Osteocyte (in vitro differentiated cells): ENCODE measurements around the gene ADRA2B. TPM values are rescaled to one million over a fixed set of nuclear protein-coding genes. Genes with fewer than 3 reads are reported as not detected.

Experiments
- DNase-seq: peaks from one replicate; pipeline ENCODE4 v3.0.0; 2021; ENCODE audit warnings: mixed read lengths; ENCODE audit not compliant: unreplicated experiment; ENCODE audit errors: extremely low spot score
- H3K27ac Mint-ChIP-seq: one replicate; pipeline ENCODE4 v1.8.0; 2021; ENCODE audit warnings: mild to moderate bottlenecking, mixed read lengths; ENCODE audit not compliant: unreplicated experiment
- H3K27me3 Mint-ChIP-seq: one replicate; pipeline ENCODE4 v1.8.0; 2021; ENCODE audit warnings: mixed read lengths; ENCODE audit not compliant: unreplicated experiment
- H3K36me3 Mint-ChIP-seq: one replicate; pipeline ENCODE4 v1.8.0; 2021; ENCODE audit warnings: mixed read lengths; ENCODE audit not compliant: unreplicated experiment
- H3K4me1 Mint-ChIP-seq: one replicate; pipeline ENCODE4 v1.8.0; 2021; ENCODE audit warnings: mixed read lengths; ENCODE audit not compliant: unreplicated experiment
- H3K4me3 Mint-ChIP-seq: one replicate; pipeline ENCODE4 v1.8.0; 2021; ENCODE audit warnings: mild to moderate bottlenecking, moderate library complexity, mixed read lengths; ENCODE audit not compliant: unreplicated experiment
- H3K9me3 Mint-ChIP-seq: one replicate; pipeline ENCODE4 v1.8.0; 2021; ENCODE audit warnings: mixed read lengths; ENCODE audit not compliant: unreplicated experiment
- CTCF ChIP-seq: fragments of 200-600 bp; sonication (generic); IDR thresholded peaks from 2 replicates; pipeline ENCODE4 v1.5.0; 2021; ENCODE audit warnings: antibody characterized with exemption, mild to moderate bottlenecking, moderate library complexity
- total RNA-seq: library from RNA; stranded (reverse); gene quantifications from 2 replicates; pipeline ENCODE4 v1.2.1, GENCODE V29; 2021

ADRA2B gene
- total RNA-seq, 1 donor from 2014 or later, result not detected

GRCh38 chr2:96152304-96153161, 36.2 kb upstream of the ADRA2B start:
- no peak overlapping the region for H3K27ac Mint-ChIP-seq
- H3K4me1 Mint-ChIP-seq, result no peaks in the 10 kb centered on the region
- no peak for TF ChIP-seq CTCF
- no peak overlapping the region for H3K4me3 Mint-ChIP-seq
- no peaks in the 10 kb centered on the region for H3K9me3 Mint-ChIP-seq
- DNase-seq, result no peak
- H3K36me3 Mint-ChIP-seq, result no peaks in the 10 kb centered on the region
- no peaks in the 10 kb centered on the region for H3K27me3 Mint-ChIP-seq

- H3K36me3 Mint-ChIP-seq, result no peaks in the 10 kb centered on the region
- DNase-seq, result no peak
- no peaks in the 10 kb centered on the region for H3K4me1 Mint-ChIP-seq
- H3K27me3 Mint-ChIP-seq, result no peaks in the 10 kb centered on the region
- H3K27ac Mint-ChIP-seq, result no peak overlapping the region
- no peak overlapping the region for H3K4me3 Mint-ChIP-seq
- TF ChIP-seq CTCF, result no peak
- H3K9me3 Mint-ChIP-seq, result no peaks in the 10 kb centered on the region
These were observed 35.4 kb upstream of the ADRA2B start for GRCh38 chr2:96151595-96152303.

GRCh38 chr2:96150791-96151594, 34.6 kb upstream of the ADRA2B start:
- Mint-ChIP-seq H3K9me3 (no peaks in the 10 kb centered on the region), H3K4me1 (no peaks in the 10 kb centered on the region), H3K27me3 (no peaks in the 10 kb centered on the region), H3K27ac (no peak overlapping the region), H3K4me3 (no peak overlapping the region), H3K36me3 (no peaks in the 10 kb centered on the region)
- no peak for TF ChIP-seq CTCF
- no peak for DNase-seq

- Mint-ChIP-seq H3K9me3 (no peaks in the 10 kb centered on the region), H3K4me1 (no peaks in the 10 kb centered on the region), H3K27me3 (no peaks in the 10 kb centered on the region), H3K27ac (no peak overlapping the region), H3K36me3 (no peaks in the 10 kb centered on the region), H3K4me3 (no peak overlapping the region)
- TF ChIP-seq CTCF, result no peak
- no peak for DNase-seq
These were observed 33.8 kb upstream of the ADRA2B start for GRCh38 chr2:96150007-96150640.
